IPS-18c (cell line): Measurements from ENCODE around the gene EFCAB8.
"Not testable (repeated sequence)": the region's sequence is repeated elsewhere in the genome, so short reads cannot be mapped to it uniquely, and the experiment has no call there.

Source experiments
- H3K4me3 ChIP-seq: 2 replicates; pipeline ENCODE4 v1.7.0; 2013; ENCODE audit warnings: low read depth, mild to moderate bottlenecking, low read length, moderate library complexity; ENCODE audit not compliant: insufficient read depth
- H3K9me3 ChIP-seq: one replicate; pipeline ENCODE4 v1.6.1; 2013; ENCODE audit warnings: mild to moderate bottlenecking, low read length, moderate library complexity; ENCODE audit not compliant: control insufficient read depth, insufficient read depth

The EFCAB8 gene

DNA sequence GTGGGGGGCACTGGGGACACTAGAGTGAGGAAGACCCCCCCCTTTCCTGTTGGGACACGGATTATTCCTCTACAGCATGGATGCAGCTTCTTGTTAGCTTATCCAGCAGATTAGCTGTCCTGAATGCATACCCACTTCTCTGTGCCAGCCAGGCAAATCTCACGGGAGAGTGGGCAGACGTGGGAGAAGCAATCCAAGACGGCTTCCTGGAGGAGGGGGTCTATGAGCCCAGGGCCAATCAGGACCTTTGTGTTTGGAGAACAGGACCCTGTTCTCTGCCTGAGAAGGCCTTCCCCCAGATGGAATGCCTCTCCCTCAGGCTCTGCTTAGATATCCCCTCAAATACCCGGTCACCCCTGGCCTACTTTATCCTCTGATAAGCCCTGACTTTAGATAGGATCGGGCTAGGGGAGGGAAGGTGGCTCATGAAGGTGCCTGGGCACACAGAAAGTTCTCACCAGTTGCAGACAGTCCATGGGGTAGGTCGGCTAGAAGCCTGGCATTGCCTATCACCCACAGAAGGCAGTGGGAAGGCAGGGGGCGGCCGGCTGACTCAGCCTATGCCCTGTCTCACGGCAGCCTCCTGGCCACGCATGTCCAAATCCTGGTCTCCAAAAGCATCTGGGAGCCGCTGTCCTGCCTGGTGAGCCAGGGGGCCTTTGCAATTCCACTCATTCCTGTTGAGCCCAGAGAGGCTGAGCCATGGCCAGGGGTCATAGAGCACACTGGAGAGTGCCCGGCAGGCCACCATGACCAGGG, 110.8 kb downstream of the EFCAB8 start:
- no peak overlapping the region for H3K4me3 ChIP-seq
- H3K9me3 ChIP-seq = no peaks in the 10 kb centered on the region

DNA sequence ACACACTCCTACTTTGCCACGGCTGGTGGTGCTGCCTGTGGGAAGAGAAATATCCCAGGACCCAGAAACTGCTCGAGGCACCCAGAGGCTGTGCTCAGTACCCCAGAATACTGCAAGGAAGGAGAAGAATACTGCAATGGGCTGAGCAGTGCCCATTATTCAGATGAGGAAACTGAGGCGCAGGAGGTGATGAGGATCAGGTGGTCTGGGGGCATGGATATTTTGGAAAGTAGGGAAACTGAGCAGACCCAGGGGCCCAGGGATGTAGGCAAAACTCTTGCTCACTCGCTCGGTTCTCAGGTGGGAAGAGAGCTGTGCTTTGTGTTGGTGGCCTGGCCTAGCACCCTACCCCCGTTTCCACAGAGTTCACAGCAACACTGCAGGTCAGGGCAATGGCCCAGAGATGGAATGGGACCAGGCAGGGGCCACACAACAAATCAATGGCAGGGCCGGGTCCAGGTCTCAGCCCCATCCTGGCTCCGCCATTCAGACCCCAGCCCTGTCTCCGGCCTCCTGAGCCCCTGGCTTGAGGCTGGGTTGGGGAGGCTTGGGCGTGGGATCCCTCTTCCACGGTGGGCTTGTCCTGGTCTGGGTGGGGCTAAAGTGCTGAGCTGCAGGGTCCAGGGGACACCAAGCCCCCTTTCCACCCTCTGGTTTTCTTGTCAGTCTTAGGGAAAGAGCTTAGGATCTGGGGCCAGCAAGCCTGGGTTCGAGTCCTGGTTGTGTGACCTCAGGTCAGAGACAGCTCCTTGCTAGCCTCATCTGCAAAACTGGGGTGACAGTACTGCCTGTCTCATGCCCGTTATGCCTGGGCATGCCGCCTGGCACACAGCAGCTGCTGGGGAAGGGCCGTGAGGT, 111.6 kb downstream of the EFCAB8 start:
- H3K4me3 ChIP-seq = no peak overlapping the region
- no peaks in the 10 kb centered on the region for H3K9me3 ChIP-seq

GRCh38 chr20:32970973-32971300, 112.2 kb downstream of the EFCAB8 start:
- Histone ChIP-seq H3K4me3 (no peak overlapping the region), H3K9me3 (no peaks in the 10 kb centered on the region)

DNA sequence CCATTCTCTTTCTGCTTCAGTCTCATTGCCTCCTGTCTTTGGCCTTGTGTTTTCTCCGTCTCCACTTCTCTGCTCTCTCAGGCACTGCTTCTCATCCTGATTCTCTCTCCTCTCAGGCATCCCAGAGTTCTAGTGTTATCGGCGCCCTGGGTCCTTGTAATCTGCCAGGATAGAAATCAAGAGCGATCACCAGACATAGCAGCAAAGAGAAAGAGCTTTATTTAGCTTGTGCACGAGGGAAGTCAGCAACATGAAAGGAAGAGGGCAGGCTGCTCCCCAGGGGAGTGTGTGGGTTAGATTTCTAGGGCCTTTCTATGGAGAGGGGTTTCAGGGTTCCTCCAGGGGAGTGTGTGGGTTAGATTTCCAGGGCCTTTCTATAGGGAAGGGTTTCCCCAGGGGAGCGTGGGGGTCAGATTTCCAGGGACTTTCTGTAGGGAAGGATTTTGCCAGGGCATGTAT, 113.0 kb downstream of the EFCAB8 start:
- peaks cover under 1% of the 10 kb centered on the region for H3K9me3 ChIP-seq
- no peak overlapping the region for H3K4me3 ChIP-seq

DNA sequence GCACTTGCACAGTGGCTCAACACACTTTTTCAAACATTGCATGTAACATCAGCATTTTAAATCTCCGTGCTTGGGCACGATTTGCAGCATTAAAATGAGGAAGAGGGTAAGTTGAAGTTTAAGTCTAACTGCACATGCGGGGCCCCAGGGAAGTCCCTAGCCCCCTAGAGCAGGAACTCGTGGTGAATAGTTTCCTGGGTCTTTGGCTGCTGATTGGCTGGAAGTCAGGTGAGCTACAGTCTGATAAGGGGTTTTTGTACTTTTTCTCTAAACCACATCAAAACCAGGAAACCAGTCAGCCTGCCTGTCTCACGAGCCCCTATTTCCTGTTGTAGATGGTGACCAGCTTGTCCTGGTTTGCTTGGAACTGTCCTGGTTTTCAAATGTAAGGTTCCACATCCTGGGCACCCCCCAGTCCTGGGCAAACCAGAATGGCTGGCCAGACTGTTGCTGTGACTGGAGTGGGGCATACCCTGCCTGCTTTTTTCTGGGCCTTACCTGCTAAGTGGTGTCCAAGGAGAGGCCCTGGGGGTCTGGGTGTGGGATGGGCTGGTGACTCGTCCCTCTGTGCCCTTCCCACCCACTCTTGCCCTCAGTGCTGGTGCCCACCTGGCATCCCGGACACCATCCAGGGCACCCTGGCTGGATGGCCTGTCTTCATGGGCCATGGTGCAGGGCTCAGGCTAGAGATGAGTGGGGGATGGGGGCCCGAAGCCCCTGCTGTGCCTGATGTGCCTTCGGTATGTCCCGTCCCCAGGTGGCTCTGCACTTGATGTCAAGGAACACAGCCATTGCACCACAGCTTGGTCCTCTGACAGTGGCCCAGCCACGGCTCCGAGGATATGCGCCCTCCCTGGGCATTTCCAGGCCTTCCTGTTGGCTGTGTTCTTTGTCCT, 113.7 kb downstream of the EFCAB8 start:
- Histone ChIP-seq H3K9me3 (peaks cover 2% of the 10 kb centered on the region), H3K4me3 (no peak overlapping the region)

DNA sequence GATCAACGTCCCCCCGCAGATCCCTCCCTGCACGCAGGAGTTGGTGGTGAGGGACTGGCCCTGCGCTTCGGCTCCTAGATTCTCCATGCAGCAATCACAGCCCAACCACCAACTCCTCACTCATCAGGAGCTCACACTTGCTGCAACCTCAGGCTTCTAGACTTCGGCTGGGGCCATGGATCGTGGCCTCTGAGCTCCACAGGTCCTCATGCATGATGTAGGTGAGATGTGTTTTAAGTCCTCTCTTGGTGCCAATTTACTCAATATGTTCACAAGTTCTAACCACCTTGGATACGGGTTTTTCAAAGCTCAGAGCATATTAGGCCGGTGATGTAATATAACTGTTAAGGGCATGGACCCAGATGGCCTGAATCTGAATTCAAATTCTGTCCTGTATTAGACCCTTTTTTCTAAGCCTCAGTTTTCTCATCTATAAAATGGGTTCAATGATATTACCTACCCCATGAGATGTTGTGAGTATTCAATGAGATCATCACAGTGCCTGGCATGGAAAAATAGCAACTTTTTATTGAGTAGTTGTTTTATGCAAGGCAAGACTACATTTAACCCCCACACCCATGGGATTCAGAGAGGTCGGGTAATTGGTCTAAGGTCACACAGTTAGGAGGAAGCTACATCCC, 114.5 kb downstream of the EFCAB8 start:
- Histone ChIP-seq H3K9me3 (peaks cover 2% of the 10 kb centered on the region), H3K4me3 (no peak overlapping the region)

DNA sequence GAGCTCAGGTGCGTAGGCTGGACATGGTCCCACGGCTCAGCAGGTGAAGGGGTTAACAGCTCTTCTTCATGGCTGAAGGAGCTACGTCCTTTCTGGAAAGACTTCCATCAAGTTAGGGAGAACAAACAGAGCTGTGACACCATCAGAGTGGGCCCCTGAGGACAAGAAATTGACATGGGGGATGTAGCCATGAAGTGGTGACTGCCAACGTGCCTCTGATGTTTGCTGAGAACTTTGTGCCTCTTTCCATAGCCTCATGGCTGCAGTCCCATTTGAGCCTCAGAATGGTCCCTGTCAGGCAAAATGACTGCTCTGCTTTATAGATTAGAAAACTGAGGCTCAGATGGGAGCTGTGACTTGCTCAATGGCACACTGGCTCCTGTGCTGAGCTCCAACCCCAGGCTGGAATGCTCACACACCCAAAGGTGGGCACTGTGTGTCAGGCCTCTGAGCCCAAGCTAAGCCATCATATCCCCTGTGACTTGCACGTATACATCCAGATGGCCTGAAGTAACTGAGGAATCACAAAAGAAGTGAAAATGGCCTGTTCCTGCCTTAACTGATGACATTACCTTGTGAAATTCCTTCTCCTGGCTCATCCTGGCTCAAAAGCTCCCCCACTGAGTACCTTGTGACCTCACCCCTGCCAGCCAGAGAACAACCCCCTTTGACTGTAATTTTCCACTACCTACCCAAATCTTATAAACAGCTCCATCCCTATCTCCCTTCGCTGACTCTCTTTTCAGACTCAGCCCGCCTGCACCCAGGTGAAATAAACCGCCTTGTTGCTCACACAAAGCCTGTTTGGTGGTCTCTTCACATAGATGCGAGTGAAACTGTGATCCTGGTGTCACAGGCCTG, 115.7 kb downstream of the EFCAB8 start:
- H3K9me3 ChIP-seq, H3K4me3 ChIP-seq: not testable (repeated sequence)

- H3K9me3 ChIP-seq, H3K4me3 ChIP-seq: not testable (repeated sequence)
These were observed 116.4 kb downstream of the EFCAB8 start for GRCh38 chr20:32975121-32975520.

DNA sequence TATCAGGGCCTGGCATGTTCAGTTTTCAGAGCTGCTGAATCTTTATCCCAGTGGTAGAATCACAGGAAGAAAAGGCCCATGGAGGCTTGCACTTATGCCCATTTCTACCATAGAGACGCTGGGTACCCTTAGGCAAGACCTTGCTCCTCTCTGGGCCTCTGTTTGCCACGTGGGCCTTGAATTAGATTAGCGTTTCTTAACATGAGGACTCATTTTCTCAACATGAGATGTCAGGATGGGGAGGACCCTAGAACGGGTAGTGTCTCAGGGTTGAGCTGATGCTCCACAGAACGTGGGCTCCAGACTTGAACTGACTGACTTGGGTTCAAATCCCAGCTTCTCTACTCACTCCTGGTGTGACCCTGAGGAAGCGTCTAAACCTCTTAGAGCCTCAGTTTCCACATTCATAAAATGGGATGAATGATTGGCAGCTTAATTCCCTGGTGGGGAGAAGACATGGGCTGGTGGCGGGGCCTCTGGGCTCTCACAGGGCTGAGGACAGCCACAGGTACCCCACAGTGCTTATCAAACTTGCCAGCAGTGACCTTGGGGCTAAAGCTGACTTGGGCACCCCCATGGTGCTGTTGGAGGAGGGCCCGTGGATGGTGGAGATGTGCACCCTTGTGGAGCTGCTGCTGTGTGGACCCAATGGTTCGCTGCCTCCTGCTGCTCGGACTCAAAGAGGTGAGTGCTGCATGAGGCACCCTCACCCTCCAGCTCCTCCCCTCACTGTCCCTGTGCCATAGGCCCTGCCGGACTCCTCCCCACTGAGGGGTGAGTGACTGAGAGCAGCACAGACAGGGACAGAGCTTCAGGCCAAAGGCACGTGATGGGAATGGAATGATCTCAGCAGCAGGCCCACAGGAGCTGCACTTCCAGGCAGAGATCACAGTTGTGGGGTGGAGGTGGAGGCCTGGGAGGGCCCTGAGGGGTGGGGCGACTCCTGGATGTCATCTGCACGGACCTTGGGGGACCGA, 117.3 kb downstream of the EFCAB8 start:
- Histone ChIP-seq H3K9me3 (peaks cover 2% of the 10 kb centered on the region), H3K4me3 (no peak overlapping the region)

DNA sequence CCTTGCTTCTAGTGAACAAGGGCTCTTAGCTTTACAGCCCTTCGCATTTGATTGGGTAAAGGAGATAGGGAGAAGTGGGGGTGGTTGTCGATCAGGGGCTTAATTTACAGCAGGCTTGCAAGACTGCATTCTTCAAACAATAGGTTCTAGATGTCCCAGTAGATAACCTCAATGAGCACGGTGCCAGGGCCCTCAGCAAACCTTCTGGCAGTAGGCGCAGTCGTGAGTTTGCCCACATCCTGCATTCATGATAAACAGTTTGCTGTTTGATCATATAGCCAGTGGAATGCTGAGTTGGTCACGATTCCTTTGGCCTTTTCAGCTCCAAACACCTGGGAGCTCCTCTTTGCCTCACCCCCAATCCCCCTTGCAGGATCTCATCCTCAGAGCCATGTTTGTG, 118.0 kb downstream of the EFCAB8 start:
- H3K4me3 ChIP-seq = no peak overlapping the region
- peaks cover 2% of the 10 kb centered on the region for H3K9me3 ChIP-seq

GRCh38 chr20:32977281-32978008, 118.7 kb downstream of the EFCAB8 start:
- Histone ChIP-seq H3K9me3 (peaks cover 2% of the 10 kb centered on the region), H3K4me3 (no peak overlapping the region)

- Histone ChIP-seq H3K4me3 (no peak overlapping the region), H3K9me3 (peaks cover 2% of the 10 kb centered on the region)
These were observed 119.2 kb downstream of the EFCAB8 start for GRCh38 chr20:32978009-32978335.

- Histone ChIP-seq H3K9me3 (peaks cover 2% of the 10 kb centered on the region), H3K4me3 (no peak overlapping the region)
These were observed 120.7 kb downstream of the EFCAB8 start for GRCh38 chr20:32979201-32979998.
